WTC11 (cell line): ENCODE data around the gene FBLN2.

Source experiments
- ARID4B ChIP-seq: sonication (generic); formaldehyde crosslinking; IDR thresholded peaks from 2 replicates; pipeline ENCODE4 v1.8.0; 2023; ENCODE audit warnings: missing genetic modification reagents, mild to moderate bottlenecking, borderline replicate concordance
- CREB1 ChIP-seq: sonication (generic); formaldehyde crosslinking; IDR thresholded peaks from 2 replicates; pipeline ENCODE4 v1.8.0; 2023; ENCODE audit warnings: mild to moderate bottlenecking, missing genetic modification reagents
- CTCF ChIP-seq: fragments of 200-600 bp; IDR thresholded peaks from 2 replicates; pipeline ENCODE4 v1.8.0; 2022; ENCODE audit warnings: antibody characterized with exemption
- E2F4 ChIP-seq: sonication (generic); formaldehyde crosslinking; IDR thresholded peaks from 2 replicates; pipeline ENCODE4 v1.8.1; 2022; ENCODE audit warnings: low read depth, mild to moderate bottlenecking, moderate library complexity, missing genetic modification reagents, borderline replicate concordance
- USF2 ChIP-seq: sonication (generic); formaldehyde crosslinking; IDR thresholded peaks from 2 replicates; pipeline ENCODE4 v1.8.1; 2023; ENCODE audit warnings: mild to moderate bottlenecking, missing genetic modification reagents, moderate library complexity

GRCh38 chr3:13600950-13601691 is 52.2 kb downstream of the FBLN2 start:
- TF ChIP-seq CTCF (no peak), E2F4 (CRISPR knock-in tag) (no peak), USF2 (no peak), ARID4B (CRISPR knock-in tag) (no peak), CREB1 (CRISPR knock-in tag) (no peak)
